H1 (cell line): ENCODE results near the gene ZNF839. TPM values are rescaled to one million over a fixed set of nuclear protein-coding genes. Genes with fewer than 3 reads are reported as not detected.

Experiments
- CTCF ChIA-PET: fragments of 300-600 bp; sonication (Branson Sonifier 250); formaldehyde crosslinking; loops from one replicate; lab custom pipeline; 2021; ENCODE audit not compliant: partially characterized antibody; lab: Charles Lee
- POLR2A ChIA-PET: fragments of 300-600 bp; sonication (Branson Sonifier 250); formaldehyde crosslinking; loops from one replicate; lab custom pipeline; 2021; ENCODE audit warnings: inconsistent platforms; ENCODE audit not compliant: partially characterized antibody; lab: Charles Lee
- DNase-seq, 2 experiments: peaks; one replicate each; pipeline versions ENCODE4 v3.0.0 to v3.0.0-alpha.2; 2010 to 2022; ENCODE audit warnings: low spot score in 2 of 2, low read depth in 1 of 2, mixed read lengths in 1 of 2
- FAIRE-seq: peaks from 2 replicates; lab custom pipeline; 2011; peaks lifted over from hg19 to GRCh38; lab: Jason Lieb, UNC
- H2AFZ ChIP-seq: 2 replicates; pipeline ENCODE4 v1.8.1; 2012; ENCODE audit warnings: low read length, inconsistent platforms
- H2AK5ac ChIP-seq: 2 replicates; pipeline ENCODE4 v1.6.1; 2013; ENCODE audit warnings: low read depth, low read length
- H2BK120ac ChIP-seq: replicated peaks from 2 replicates; pipeline ENCODE3; 2013; ENCODE audit warnings: low read depth, low read length, inconsistent platforms
- H2BK12ac ChIP-seq: 2 replicates; pipeline ENCODE4 v1.6.1; 2013; ENCODE audit warnings: low read depth, low read length
- H2BK15ac ChIP-seq: 2 replicates; pipeline ENCODE4 v1.6.1; 2013; ENCODE audit warnings: low read length
- H2BK20ac ChIP-seq: 2 replicates; pipeline ENCODE4 v1.6.1; 2013; ENCODE audit warnings: low read length
- H2BK5ac ChIP-seq: 2 replicates; pipeline ENCODE4 v1.6.1; 2013; ENCODE audit warnings: low read depth, low read length
- H3K14ac ChIP-seq: 2 replicates; pipeline ENCODE4 v1.6.1; 2013; ENCODE audit warnings: inconsistent platforms; ENCODE audit not compliant: insufficient read length
- H3K18ac ChIP-seq: 2 replicates; pipeline ENCODE4 v1.6.1; 2013; ENCODE audit warnings: low read length; ENCODE audit errors: extremely low read depth
- H3K23ac ChIP-seq: 2 replicates; pipeline ENCODE4 v1.6.1; 2013; ENCODE audit warnings: inconsistent platforms; ENCODE audit not compliant: insufficient read length
- H3K23me2 ChIP-seq: 2 replicates; pipeline ENCODE4 v1.6.1; 2013; ENCODE audit warnings: low read depth, low read length
- H3K27ac ChIP-seq: 2 replicates; pipeline ENCODE4 v1.6.1; 2011; ENCODE audit warnings: low read depth, low read length, inconsistent platforms
- H3K27me3 ChIP-seq, 4 experiments: replicated peaks in 1 of 4; 1 replicate in 1 of 4; 2 replicates in 3 of 4; pipeline versions ENCODE4 v1.6.1 to v1.8.1; 2011 to 2013; ENCODE audit warnings: low read length in 3 of 4, mild to moderate bottlenecking in 3 of 4, inconsistent platforms in 2 of 4, mixed read lengths in 2 of 4, moderate library complexity in 1 of 4; ENCODE audit not compliant: control insufficient read depth in 3 of 4, insufficient read depth in 3 of 4; ENCODE audit errors: extremely low read depth in 1 of 4
- H3K36me3 ChIP-seq, 4 experiments: 2 replicates each; pipeline versions ENCODE4 v1.6.1 to v1.8.1; 2011 to 2013; ENCODE audit warnings: mild to moderate bottlenecking in 4 of 4, low read length in 3 of 4, moderate library complexity in 2 of 4, control low read depth in 1 of 4, inconsistent platforms in 1 of 4; ENCODE audit not compliant: insufficient read depth in 4 of 4, control insufficient read depth in 2 of 4
- H3K4ac ChIP-seq: replicated peaks from 2 replicates; pipeline ENCODE3; 2013; ENCODE audit warnings: low read length, low read depth, mixed read lengths, inconsistent platforms; ENCODE audit not compliant: insufficient read length
- H3K4me1 ChIP-seq, 4 experiments: replicated peaks in 1 of 4; 1 replicate in 1 of 4; 2 replicates in 3 of 4; pipeline versions ENCODE4 v1.6.1 to v1.8.1; 2011 to 2013; ENCODE audit warnings: low read length in 3 of 4, inconsistent platforms in 2 of 4, mixed read lengths in 1 of 4; ENCODE audit not compliant: insufficient read depth in 4 of 4, control insufficient read depth in 3 of 4
- H3K4me2 ChIP-seq, 2 experiments: 2 replicates each; pipeline versions ENCODE4 v1.6.1 to v1.8.1; 2011 to 2013; ENCODE audit warnings: low read depth in 2 of 2, low read length in 2 of 2, control low read depth in 1 of 2, inconsistent platforms in 1 of 2, mild to moderate bottlenecking in 1 of 2; ENCODE audit not compliant: insufficient read depth in 1 of 2
- H3K4me3 ChIP-seq, 4 experiments: fragments of 200-600, 300-600 bp in 1 of 4; sonication (generic), shearing (Covaris generic), sonication (Bioruptor Twin) in 1 of 4; 2 replicates each; pipeline versions ENCODE4 v1.5.1 to v1.8.1; 2011 to 2016; ENCODE audit warnings: low read length in 4 of 4, low read depth in 3 of 4, control low read depth in 2 of 4, inconsistent platforms in 2 of 4, mild to moderate bottlenecking in 2 of 4, mixed read lengths in 1 of 4, moderate library complexity in 1 of 4; ENCODE audit not compliant: insufficient read depth in 2 of 4; ENCODE audit errors: extremely low read depth in 1 of 4
- H3K56ac ChIP-seq: replicated peaks from 2 replicates; pipeline ENCODE3; 2013; ENCODE audit warnings: low read depth, mild to moderate bottlenecking, mixed read lengths, low read length, inconsistent platforms; ENCODE audit not compliant: insufficient read length
- H3K79me1 ChIP-seq: 2 replicates; pipeline ENCODE4 v1.6.1; 2013; ENCODE audit warnings: low read depth, low read length, control low read depth
- H3K79me2 ChIP-seq, 2 experiments: 2 replicates each; pipeline versions ENCODE4 v1.6.1 to v1.8.1; 2012 to 2013; ENCODE audit warnings: low read length in 2 of 2, mild to moderate bottlenecking in 2 of 2, inconsistent platforms in 1 of 2; ENCODE audit not compliant: insufficient read depth in 2 of 2, control insufficient read depth in 1 of 2
- H3K9ac ChIP-seq, 4 experiments: replicated peaks in 1 of 4; 1 replicate in 1 of 4; 2 replicates in 3 of 4; pipeline versions ENCODE4 v1.6.1 to v1.8.1; 2011 to 2013; ENCODE audit warnings: low read depth in 3 of 4, low read length in 3 of 4, control low read depth in 2 of 4, mild to moderate bottlenecking in 2 of 4, moderate library complexity in 2 of 4, inconsistent platforms in 1 of 4; ENCODE audit errors: extremely low read depth in 1 of 4
- H3K9me3 ChIP-seq, 2 experiments: 2 replicates each; pipeline versions ENCODE4 v1.6.1 to v1.8.1; 2012 to 2013; ENCODE audit warnings: mild to moderate bottlenecking in 2 of 2, moderate library complexity in 2 of 2, control low read depth in 1 of 2, inconsistent platforms in 1 of 2, low read depth in 1 of 2, low read length in 1 of 2, mixed read lengths in 1 of 2; ENCODE audit not compliant: insufficient read depth in 2 of 2
- H4K20me1 ChIP-seq, 2 experiments: replicated peaks in 1 of 2; 2 replicates each; pipeline versions ENCODE3 to v1.8.1; 2011 to 2013; ENCODE audit warnings: inconsistent platforms in 2 of 2, low read length in 2 of 2, mild to moderate bottlenecking in 1 of 2; ENCODE audit not compliant: insufficient read depth in 2 of 2, control insufficient read depth in 1 of 2
- H4K5ac ChIP-seq: 2 replicates; pipeline ENCODE4 v1.6.1; 2013; ENCODE audit warnings: low read length, low read depth, mixed read lengths, inconsistent platforms; ENCODE audit not compliant: insufficient read length
- H4K8ac ChIP-seq: 2 replicates; pipeline ENCODE4 v1.8.0; 2013; ENCODE audit warnings: mild to moderate bottlenecking, moderate library complexity, low read length, inconsistent platforms; ENCODE audit not compliant: insufficient read depth; ENCODE audit errors: extremely low read depth
- H4K91ac ChIP-seq: replicated peaks from 2 replicates; pipeline ENCODE3; 2013; ENCODE audit warnings: low read length, mixed read lengths, inconsistent platforms; ENCODE audit not compliant: insufficient read length
- SRF ChIP-seq: IDR thresholded peaks from 2 replicates; pipeline ENCODE4 v1.6.1; 2011; ENCODE audit warnings: mild to moderate bottlenecking, low read depth, low read length, moderate library complexity
- WGBS, 2 experiments: shearing (Covaris generic) in 1 of 2; methylation state at CpG; one replicate each; pipeline versions ENCODE4 v1.1.6 to v1.1.7; 2013 to 2015; ENCODE audit warnings: low lambda C conversion rate in 2 of 2, mixed read lengths in 2 of 2, inconsistent platforms in 1 of 2, low coverage in 1 of 2, missing lambda C conversion rate in 1 of 2; ENCODE audit not compliant: insufficient replicate concordance in 2 of 2, insufficient coverage in 1 of 2, insufficient read length in 1 of 2; ENCODE audit errors: extremely low coverage in 1 of 2, missing lambda C conversion rate in 1 of 2; 5-methylcytosine and 5-hydroxymethylcytosine counted together
- polyA plus RNA-seq, 7 experiments: library from polyadenylated mRNA; depleted of rRNA in 3 of 7; stranded (reverse) in 5 of 7; unstranded in 2 of 7; fragments of >200 nt in 5 of 7; fragments of 200-250 nt in 2 of 7; gene quantifications; 1 replicate in 5 of 7; 2 replicates in 1 of 7; 4 replicates in 1 of 7; pipeline versions ENCODE4 v1.2.1 to v1.2.3, GENCODE V29; 2011 to 2013; ENCODE audit warnings: missing spikeins in 2 of 7, mixed read lengths in 2 of 7
- total RNA-seq: library from RNA; stranded (reverse); fragmentation: NEBNext Ultra II Directional; extraction: Animal tissue kit (Norgen Biotek cat#: 25700); gene quantifications from 2 replicates; pipeline ENCODE4 v1.2.1, GENCODE V29; 2021

Gene ZNF839
- total and polyA plus RNA-seq, 2 of the 8 experiments (the other 6 are each of a cell fraction or from before 2014, with no cell fraction given) = 8.1 to 9.4 TPM

GRCh38 chr14:102375119-102375518 lies 55.6 kb downstream of the ZNF839 start:
- H2AFZ ChIP-seq = no peak overlapping the region
- no peak overlapping the region for H2BK5ac ChIP-seq
- H3K27me3 ChIP-seq = no peaks in the 10 kb centered on the region
- no peak overlapping the region for H3K4me2 ChIP-seq
- 92% methylated on average over 5 of the region's 5 CpGs; no CpG with 5 or more reads in 1 of the 2 experiments for WGBS, 2 experiments
- no peak for TF ChIP-seq SRF
- no peak overlapping the region for H3K9ac ChIP-seq
- no peaks in the 10 kb centered on the region for H3K23me2 ChIP-seq
- H3K4me3 ChIP-seq = no peak overlapping the region
- H3K4me1 ChIP-seq = no peaks in the 10 kb centered on the region
- no peak overlapping the region for H3K27ac ChIP-seq
- H3K23ac ChIP-seq = no peak overlapping the region
- no peak overlapping the region for H2BK120ac ChIP-seq
- H4K91ac ChIP-seq = no peak overlapping the region
- H3K14ac ChIP-seq = no peak overlapping the region
- CTCF ChIA-PET = interaction anchor here (0.6 to 1.9 kb wide), 5 partner anchors 14 to 656 kb away, joined by 3 to 6 read pairs (median 3); no protein-coding TSS in a partner anchor
- H3K4ac ChIP-seq = no peak overlapping the region
- H2BK12ac ChIP-seq = no peak overlapping the region
- H3K9me3 ChIP-seq = no peaks in the 10 kb centered on the region
- H2AK5ac ChIP-seq = no peak overlapping the region
- peaks cover 7% of the 10 kb centered on the region for H3K79me1 ChIP-seq
- FAIRE-seq = no peak
- POLR2A ChIA-PET = interaction anchor here (0.6 to 1.2 kb wide), 2 partner anchors 13 to 868 kb away, joined by 3 to 4 read pairs; no protein-coding TSS in a partner anchor
- H4K8ac ChIP-seq = no peak overlapping the region
- H4K20me1 ChIP-seq = peaks cover 0 to 7% of the 10 kb centered on the region in 2 experiments
- no peak for DNase-seq
- H4K5ac ChIP-seq = no peak overlapping the region
- H3K56ac ChIP-seq = no peak overlapping the region
- peaks cover 0 to 7% of the 10 kb centered on the region in 2 experiments; a peak in 2 of 4 replicates for H3K79me2 ChIP-seq
- no peak overlapping the region for H2BK20ac ChIP-seq
- no peak overlapping the region for H3K18ac ChIP-seq
- H2BK15ac ChIP-seq = no peak overlapping the region
- peaks cover 0 to 9% (median 2%) of the 10 kb centered on the region in 4 experiments for H3K36me3 ChIP-seq
